Measurements from ENCODE around the gene OR5V1.
"Not testable (repeated sequence)": the region's sequence is repeated elsewhere in the genome, so short reads cannot be mapped to it uniquely, and the experiment has no call there.

Gene OR5V1

GRCh38 chr6:29368765-29369164, at the start of gene OR5V1:
TSS of gene OR5V1 (minus strand) at chr6:29368865. CDS start at chr6:29356195, 12,670 bp downstream.
- DNase-seq (ENCODE audit: insufficient read length, low spot score) (no peak), FAIRE-seq (no peak)

- FAIRE-seq = no peak
- DNase-seq (ENCODE audit: insufficient read length, low spot score) = no peak
Observed at GRCh38 chr6:29414588-29414987, 45.9 kb upstream of the OR5V1 start, which contains the start of gene OR12D1. TSS of gene OR12D1 (plus strand) at chr6:29414928.

GRCh38 chr6:29403801-29404200, 35.1 kb upstream of the OR5V1 start:
- FAIRE-seq = no peak
- no peak for DNase-seq (ENCODE audit: insufficient read length, low spot score)

- FAIRE-seq (no peak), DNase-seq (ENCODE audit: insufficient read length, low spot score) (no peak)
Observed at GRCh38 chr6:29399525-29399924, 30.9 kb upstream of the OR5V1 start.

GRCh38 chr6:29395331-29395730, 26.7 kb upstream of the OR5V1 start, which contains the start of gene OR12D2:
TSS of gene OR12D2 (plus strand) at chr6:29395631. CDS start at chr6:29396700, 1,069 bp downstream.
- DNase-seq (ENCODE audit: insufficient read length, low spot score) (no peak), FAIRE-seq (no peak)

GRCh38 chr6:29388533-29388932, 19.9 kb upstream of the OR5V1 start:
- no peak for FAIRE-seq

GRCh38 chr6:29376003-29376402, 7.3 kb upstream of the OR5V1 start:
- FAIRE-seq (no peak), DNase-seq (ENCODE audit: insufficient read length, low spot score) (no peak)

More at GRCh38 chr6:29388533-29388932, 19.9 kb upstream of the OR5V1 start:
- DNase-seq (ENCODE audit: insufficient read length, low spot score) = no peak

- DNase-seq (ENCODE audit: insufficient read length, low spot score) = no peak
- FAIRE-seq = no peak
Observed at GRCh38 chr6:29375191-29375590, 6.5 kb upstream of the OR5V1 start, which contains the start of gene OR12D3. TSS of gene OR12D3 (minus strand) at chr6:29375291. CDS start at chr6:29375287, 4 bp downstream.

- no peak for FAIRE-seq
Observed at GRCh38 chr6:29355603-29356002, 13.1 kb downstream of the OR5V1 start.

GRCh38 chr6:29354980-29355379, 13.7 kb downstream of the OR5V1 start:
- FAIRE-seq (no peak), DNase-seq (ENCODE audit: insufficient read length, low spot score) (no peak)

More at GRCh38 chr6:29355603-29356002, 13.1 kb downstream of the OR5V1 start:
- DNase-seq (ENCODE audit: insufficient read length, low spot score) = no peak

GRCh38 chr6:29349348-29349747, 19.3 kb downstream of the OR5V1 start:
- DNase-seq (ENCODE audit: insufficient read length, low spot score); FAIRE-seq: not testable (repeated sequence)

- no peak for FAIRE-seq
- no peak for DNase-seq (ENCODE audit: insufficient read length, low spot score)
Observed at GRCh38 chr6:29345380-29345779, 23.3 kb downstream of the OR5V1 start.

GRCh38 chr6:29336269-29336668, 32.4 kb downstream of the OR5V1 start:
- DNase-seq (ENCODE audit: insufficient read length, low spot score) (no peak), FAIRE-seq (no peak)

- DNase-seq (ENCODE audit: insufficient read length, low spot score) = no peak
- FAIRE-seq = no peak
Observed at GRCh38 chr6:29332676-29333075, 36.0 kb downstream of the OR5V1 start.

- DNase-seq (ENCODE audit: insufficient read length, low spot score) (no peak), FAIRE-seq (no peak)
Observed at GRCh38 chr6:29325777-29326176, 42.9 kb downstream of the OR5V1 start.

GRCh38 chr6:29323332-29323731, 45.3 kb downstream of the OR5V1 start:
- FAIRE-seq; DNase-seq (ENCODE audit: insufficient read length, low spot score): not testable (repeated sequence)

- FAIRE-seq = no peak
- no peak for DNase-seq (ENCODE audit: insufficient read length, low spot score)
Observed at GRCh38 chr6:29319931-29320330, 48.7 kb downstream of the OR5V1 start.

All from GM19239 (cell line).